Embryonic facial prominence (tissue), 1 donor: ENCODE results near the gene KLF1.
"Not testable (repeated sequence)": the region's sequence is repeated elsewhere in the genome, so short reads cannot be mapped to it uniquely, and the experiment has no call there.

ENCODE experiments used
- DNase-seq: peaks from one replicate; pipeline ENCODE4 v3.0.0-alpha.2; 2016; ENCODE audit errors: extremely low spot score

KLF1 gene

GRCh38 chr19:12890787-12891552 is 4.0 kb upstream of the KLF1 start, which contains the start of gene GCDH:
Gene GCDH, plus strand, starts transcription at chr19:12891160. Its CDS starts 145 bp downstream, at chr19:12891305.
- peak; percentile 98 for DNase-seq

- DNase-seq, result not testable (repeated sequence)
These were observed 3.3 kb upstream of the KLF1 start for GRCh38 chr19:12890299-12890786.

GRCh38 chr19:12888006-12888603 is 1.1 kb upstream of the KLF1 start:
- DNase-seq, result no peak

GRCh38 chr19:12886651-12886968 is 391 bp downstream of the KLF1 start:
- DNase-seq, result no peak

GRCh38 chr19:12885749-12886650 is 1.0 kb downstream of the KLF1 start:
- DNase-seq, result no peak

- no peak for DNase-seq
These were observed 1.9 kb downstream of the KLF1 start for GRCh38 chr19:12884926-12885748.

GRCh38 chr19:12884627-12884925 is 2.4 kb downstream of the KLF1 start:
- DNase-seq, result no peak

GRCh38 chr19:12884202-12884601 is 2.8 kb downstream of the KLF1 start:
- no peak for DNase-seq

- DNase-seq, result no peak
These were observed 4.4 kb downstream of the KLF1 start for GRCh38 chr19:12882589-12882988.

- peak; percentile 75 for DNase-seq
These were observed 5.7 kb downstream of the KLF1 start, which contains the start of gene DNASE2 for GRCh38 chr19:12881172-12881808. Gene DNASE2, minus strand, starts transcription at chr19:12881449. Its CDS starts 74 bp downstream, at chr19:12881375.

- DNase-seq, result no peak
These were observed 6.3 kb downstream of the KLF1 start for GRCh38 chr19:12880551-12881171.

GRCh38 chr19:12875086-12875485 is 11.9 kb downstream of the KLF1 start:
- DNase-seq, result no peak

- DNase-seq, result no peak
These were observed 12.9 kb downstream of the KLF1 start for GRCh38 chr19:12873891-12874745.

GRCh38 chr19:12872941-12873890 is 13.8 kb downstream of the KLF1 start:
- no peak for DNase-seq

- no peak for DNase-seq
These were observed 14.7 kb downstream of the KLF1 start for GRCh38 chr19:12872255-12872654.

GRCh38 chr19:12871681-12872080 is 15.3 kb downstream of the KLF1 start:
- DNase-seq, result no peak

GRCh38 chr19:12868540-12869112 is 18.4 kb downstream of the KLF1 start:
- no peak for DNase-seq
